Stimulated activated naive CD4-positive, alpha-beta T cell treated with Interleukin-2 at 50 U/mL for 16 hours (primary cell): Measurements from ENCODE around the gene YJEFN3.

Experiments
- DNase-seq: peaks from one replicate; lab custom pipeline; 2025; lab: John Stamatoyannopoulos, UW

The YJEFN3 gene

DNA sequence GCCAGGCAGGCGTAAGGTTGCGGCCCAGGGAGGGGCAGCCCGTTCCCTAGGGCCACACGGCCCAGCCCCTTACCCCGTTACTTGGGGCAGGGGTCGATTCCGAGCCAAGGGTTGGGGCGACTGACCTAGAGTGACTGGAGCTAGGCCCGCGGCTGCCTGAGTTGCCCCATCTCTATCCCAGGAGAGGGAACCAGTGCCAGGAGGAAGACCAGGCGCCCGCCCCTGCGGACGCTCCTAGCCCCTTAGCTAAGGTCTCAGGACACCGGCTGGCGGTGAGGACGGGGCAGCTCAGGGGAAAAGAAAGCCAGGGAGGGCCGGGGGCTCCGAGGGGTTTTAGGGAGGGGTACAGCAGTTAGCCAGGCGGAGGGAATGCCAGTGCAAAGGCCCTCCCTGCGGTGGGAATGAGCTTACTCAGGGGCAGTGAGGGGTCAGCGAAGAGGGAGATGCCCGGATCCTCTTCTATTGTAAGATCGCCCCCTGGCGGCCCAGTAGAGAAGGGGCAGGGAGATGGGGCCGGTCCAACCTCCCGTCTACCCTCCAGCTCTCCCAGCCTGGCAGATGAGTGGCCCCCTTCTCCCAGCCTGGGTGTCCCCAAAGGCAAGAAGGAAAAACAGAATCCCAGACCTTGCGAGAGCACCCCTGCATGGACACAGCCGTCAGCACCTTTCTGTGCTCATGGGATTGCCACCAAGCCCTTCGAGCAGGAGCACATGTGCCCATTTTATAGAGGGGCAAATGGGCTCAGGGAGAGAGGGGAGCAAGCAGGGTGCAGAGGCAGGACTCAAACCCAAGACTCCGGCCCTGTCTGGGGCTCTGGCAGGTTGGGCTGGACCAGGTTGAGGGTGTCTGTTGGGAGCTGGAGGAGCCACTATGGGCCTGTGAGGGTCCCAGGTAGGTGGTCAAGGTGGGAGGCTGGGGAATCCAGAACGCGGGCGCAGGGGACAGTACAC is 25.6 kb downstream of the YJEFN3 start:
- peak; percentile 48 for DNase-seq

DNA sequence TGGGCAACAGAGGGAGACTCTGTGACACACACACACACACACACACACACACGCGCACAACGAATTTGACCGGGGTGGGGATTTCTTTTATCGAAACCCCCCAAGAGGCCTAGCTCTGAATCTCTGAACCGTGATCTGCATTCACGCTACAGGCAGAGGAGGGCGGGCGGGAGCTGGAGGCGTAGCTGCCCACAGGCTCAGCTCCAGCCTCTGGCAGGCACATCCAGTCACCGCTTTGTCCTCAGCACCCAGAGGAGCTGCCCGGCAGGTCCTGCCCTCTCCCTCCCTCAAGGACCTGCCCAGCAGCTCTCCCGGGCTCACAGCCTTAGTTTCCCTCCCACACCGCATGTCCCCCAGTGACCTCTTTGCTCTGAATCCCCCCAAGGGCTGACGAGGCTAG is 29.3 kb downstream of the YJEFN3 start:
- no peak for DNase-seq

DNA sequence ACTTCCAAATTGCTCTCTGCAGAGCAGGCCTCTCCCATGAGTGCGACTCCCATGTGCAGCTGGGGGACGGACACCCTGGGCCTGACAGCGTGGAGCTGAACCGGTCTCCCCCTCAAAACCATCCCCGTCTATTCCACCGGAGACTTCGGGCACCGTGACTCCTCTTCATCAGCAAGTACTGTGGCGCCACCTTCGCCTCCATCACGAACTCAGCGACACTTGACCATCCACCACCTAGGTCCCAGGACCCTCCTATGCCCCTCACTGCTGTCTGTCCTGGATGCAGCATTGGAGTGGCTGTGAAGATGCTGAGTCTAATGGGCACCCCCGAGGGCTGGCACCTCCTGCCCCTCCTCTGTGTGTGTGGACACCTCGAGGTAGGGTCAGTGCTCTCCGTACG is 29.9 kb downstream of the YJEFN3 start:
- DNase-seq, result no peak

DNA sequence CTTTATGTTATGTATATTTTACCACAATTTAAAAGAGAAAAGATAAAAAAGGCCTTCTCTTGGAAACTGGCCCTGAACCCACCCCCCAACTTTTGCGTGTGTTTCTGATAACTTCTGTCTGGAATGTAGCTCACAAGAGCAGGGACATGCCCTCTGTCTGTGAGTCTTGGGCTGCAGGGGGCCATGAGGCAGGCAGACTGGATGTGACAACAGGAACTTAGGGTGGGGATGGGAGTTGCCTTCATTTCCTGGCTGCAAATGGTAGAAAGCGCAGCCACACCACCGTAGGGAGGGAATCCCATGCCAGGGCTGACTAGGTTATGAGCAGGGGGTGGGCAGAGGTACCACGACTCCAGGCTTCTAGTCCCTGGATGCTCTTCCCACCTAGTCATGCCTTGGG is 31.2 kb downstream of the YJEFN3 start:
- no peak for DNase-seq

DNA sequence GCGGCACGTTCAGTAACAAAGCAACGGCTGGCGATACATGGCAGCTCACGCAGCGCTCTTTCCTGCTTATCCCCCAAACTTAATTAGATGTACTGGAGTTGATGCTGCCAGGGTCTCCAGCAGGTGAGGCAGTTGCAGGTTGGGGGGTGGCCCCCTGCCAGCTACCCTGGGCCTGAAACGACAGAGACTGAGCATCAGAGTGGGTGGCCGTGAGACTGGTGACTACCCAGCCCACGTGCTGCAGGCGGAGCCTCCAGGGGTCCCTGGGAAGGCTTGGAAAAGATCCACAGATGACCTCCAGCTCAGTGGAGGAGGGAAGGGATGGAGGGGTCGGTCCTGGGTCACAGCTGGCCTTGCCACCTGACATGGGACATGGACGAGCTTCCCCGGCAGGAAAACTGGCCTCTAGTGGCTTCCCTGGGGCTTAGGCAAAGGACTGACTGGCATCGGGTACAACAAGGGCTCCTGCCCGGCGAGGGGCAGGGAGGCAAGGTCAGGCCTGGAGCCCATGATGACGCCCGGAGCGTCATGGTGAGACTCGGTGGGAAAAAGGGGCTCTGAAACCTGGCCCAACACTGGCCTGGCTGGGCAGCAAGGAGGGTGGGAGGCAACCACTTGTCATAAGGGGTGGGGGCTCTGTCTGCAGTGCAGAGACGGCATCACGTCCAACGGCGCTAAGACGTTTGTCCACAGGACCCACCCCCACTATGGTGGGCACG is 33.4 kb downstream of the YJEFN3 start:
- DNase-seq, result no peak

DNA sequence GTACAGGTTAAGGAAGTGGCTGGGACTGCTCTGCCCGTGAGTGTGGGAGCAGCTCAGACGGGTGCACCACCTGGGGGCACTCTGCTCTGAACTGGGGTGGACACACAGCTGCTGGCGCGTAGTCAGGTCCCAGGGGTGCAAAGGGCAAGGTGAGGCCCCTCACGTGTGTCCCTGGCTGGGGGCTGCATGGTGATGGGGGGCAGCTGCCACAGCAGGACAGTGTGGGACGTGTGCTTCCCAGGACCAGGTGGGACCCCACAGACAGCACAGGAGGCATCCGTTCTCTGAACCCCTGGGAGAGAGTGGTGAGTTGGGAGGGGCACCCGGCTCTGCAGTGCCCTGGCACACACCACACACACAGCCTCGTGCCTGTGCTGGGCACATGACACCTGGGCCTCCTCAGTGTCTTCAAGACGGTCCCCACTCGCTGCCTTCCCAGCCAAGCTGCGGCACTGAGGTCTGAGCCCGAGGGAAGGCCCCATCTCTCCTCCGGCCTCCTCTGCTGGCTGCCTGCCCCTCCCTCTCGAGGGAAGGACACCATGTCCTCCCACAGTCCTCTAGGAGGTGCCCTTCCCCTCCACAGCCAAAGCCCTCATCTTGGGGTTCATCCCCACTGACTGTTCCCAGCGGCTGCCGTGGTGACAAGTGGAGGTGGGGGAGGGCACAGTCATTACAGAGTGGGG is 34.1 kb downstream of the YJEFN3 start:
- DNase-seq, result no peak

DNA sequence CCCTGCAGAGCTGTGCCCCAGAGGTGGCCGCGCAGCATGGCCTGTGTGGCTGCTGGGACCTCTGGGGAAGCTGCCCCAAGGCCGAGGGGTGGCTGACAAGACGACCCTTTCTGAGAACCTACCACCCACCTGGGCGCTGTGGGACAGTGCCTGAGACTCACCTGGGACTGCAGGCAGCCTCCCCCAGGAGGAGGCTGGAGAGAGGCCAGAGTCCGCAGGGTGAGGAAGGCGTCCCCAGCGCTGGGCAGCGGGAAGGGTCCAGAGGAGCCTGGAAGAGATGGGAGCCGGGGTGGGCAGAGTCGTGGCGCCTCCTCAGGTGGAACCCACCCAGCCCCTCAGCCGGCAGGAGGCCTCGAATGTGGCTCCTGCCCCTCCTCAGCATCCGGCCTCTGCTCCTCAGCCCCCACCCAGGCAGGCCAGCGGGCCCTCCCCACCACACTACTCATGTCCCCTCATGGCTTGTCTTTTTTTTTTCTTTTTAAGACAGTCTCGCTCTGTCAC is 34.7 kb downstream of the YJEFN3 start:
- no peak for DNase-seq

DNA sequence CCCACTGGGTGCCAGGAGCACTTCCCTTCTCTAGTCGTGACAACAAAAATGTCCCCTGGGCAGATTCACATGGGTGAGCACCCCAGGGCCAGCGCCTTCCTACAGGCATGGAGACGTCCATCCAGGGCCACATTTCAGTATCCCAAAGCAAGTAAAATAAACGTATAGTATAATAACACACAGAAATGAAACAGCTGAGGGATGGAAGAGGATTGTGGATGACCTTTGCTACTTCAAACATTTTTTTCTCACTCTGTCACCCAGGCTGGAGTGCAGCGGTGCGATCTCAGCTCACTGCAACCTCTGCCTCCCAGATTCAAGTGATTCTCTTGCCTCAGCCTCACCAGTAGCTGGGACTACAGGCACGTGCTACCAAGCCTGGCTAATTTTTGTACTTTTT is 37.6 kb downstream of the YJEFN3 start:
- DNase-seq, result no peak

DNA sequence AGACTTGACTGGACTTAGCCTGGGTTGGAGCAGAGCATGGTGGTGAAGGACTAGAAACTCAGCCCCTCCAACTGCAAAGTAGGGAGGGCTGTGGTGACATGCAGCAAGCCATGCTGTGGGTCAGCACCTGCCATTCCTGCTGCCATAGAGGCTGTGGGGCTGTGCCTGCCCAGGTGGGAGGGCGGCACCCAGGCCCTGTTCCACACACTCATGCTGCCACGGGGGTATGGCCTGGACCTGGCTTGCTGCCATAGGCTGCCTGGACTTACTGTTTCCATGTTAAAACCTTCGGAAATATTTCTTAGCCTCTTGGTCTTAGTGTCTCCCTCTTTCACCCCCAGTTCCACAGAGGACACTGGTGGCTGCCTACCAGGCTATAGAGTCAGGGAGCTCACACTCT is 38.7 kb downstream of the YJEFN3 start:
- no peak for DNase-seq

DNA sequence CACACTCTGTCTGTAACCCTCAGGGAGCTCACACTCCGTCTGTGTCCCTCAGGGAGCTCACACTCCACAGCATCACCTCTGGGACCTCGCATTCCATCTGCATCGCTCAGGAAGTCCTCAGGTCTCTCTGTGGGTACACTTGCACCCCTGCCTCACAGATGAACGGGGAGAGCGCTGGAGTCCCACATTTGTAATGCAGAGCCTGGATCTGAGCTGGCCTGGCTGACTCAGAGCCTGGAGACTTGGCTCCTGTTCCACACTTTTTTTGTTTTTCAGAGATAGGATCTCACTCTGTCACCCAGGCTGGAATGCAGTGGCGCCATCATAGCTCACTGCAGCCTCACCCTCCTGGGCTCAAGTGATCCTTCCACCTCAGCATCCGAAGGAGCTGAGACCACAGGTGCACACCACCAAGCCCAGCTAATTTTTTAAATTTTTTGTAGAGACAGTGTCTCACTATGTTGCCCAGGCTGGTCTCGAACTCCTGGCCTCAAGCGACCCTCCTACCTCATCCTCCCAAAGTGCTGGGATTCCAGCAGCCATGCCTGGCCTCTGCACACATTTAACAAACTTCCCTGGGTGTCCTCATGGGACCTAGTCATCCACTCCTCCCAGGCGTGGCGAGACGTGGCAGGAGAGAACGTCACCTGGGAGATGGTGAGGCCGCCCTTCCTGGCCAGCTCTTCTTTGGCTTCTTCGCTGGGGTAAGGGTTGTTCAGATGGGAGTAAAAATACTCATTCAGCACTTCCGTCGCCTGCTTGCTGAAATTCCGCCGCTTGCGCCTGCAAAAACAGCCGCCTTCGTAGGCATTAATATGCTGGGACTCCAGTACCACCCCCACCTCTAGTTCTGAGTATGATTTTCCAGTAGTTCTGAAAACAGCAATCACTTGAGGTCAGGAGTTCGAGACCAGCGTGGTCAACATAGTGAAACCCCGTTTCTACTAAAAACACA is 40.4 kb downstream of the YJEFN3 start:
- DNase-seq, result no peak

DNA sequence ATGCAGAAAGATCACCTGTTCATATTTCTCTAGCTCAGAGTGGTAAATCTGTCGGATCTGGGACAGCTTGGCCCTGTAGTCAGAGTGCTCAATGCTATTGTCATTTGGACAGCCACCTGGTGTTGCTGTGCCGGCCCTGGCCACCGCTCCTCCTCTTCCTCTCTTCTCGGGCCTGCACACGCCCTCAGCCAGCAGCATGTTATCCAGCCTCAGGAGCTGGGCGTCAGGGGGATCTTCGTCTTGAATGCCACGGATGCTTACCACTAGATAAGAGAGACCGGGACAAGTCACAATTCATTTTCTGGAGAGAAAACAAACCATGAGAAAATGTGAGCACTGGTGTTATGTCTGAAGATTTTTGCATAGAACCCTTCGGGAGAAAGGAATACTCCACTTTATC is 41.9 kb downstream of the YJEFN3 start:
- DNase-seq, result no peak

DNA sequence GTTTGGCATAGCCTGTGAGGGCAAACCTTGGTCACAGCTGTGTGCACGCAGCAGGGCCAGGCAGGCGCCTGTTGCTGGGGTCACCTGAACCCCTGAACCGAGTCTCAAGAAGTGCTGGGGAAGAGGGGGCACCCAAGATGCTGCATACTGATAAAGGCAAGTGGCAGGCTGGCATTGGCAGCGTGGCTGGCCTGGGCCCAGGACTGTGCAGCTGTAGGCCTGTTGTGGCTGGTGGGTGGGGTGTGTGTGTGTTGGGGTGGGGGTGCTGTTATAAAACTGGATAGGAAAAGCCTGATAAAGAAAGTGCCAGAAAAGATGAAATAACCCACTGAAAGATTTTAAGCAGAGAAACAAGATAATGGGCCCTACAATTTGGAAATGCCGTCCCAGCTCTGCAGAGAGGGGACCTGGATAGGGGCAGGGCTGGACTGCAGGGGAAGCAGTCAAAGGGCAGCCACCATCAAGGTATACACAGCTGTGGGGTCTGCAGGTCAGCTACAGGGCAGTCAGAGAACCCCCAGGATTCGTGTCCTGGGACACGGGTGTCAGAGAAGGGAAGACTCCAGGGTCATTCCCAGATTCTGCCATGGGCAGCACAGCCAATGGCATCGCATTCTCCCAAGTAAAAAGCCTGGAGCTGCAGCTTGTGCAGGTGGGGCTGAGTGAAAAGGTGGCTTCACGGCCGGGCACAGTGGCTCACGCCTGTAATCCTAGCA is 42.5 kb downstream of the YJEFN3 start:
- no peak for DNase-seq

DNA sequence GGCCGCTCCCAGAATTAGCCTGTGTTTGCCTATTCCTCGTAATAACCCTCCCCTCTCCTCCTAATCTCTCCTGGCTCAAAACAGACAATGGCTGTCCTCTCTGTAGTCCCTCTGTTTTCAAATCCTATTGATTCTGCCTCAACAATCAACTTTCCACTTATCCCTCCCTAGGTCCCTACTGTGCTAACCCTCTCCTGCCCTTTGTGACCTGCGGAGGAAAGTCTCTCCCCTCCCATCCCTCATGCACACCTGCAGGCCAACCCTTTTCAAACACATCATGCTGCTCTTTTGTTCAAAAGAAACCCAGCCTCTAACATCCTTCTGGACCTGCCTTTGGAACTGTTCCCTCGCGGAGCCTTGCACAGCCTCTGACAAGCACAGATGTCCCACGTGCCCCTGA is 46.7 kb downstream of the YJEFN3 start:
- no peak for DNase-seq

DNA sequence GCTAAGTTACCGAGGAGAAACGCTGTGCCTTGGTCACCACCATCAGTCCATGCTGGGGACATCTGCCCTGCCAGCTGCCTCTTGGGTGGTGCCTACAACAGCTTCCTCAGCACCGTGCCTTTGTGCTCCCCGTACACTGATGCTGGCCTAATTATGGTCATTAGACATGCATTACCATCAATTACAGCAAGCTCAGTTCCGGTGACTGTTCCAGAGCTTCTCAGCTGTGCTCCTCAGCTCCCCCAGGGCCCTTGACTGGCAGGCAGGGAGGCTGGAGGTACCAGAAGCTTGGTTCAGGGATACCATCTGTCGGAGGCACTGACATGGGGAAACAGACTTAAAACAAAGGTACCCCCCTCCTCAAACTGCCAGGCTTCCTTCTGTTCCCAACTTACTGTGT is 49.5 kb downstream of the YJEFN3 start:
- no peak for DNase-seq

DNA sequence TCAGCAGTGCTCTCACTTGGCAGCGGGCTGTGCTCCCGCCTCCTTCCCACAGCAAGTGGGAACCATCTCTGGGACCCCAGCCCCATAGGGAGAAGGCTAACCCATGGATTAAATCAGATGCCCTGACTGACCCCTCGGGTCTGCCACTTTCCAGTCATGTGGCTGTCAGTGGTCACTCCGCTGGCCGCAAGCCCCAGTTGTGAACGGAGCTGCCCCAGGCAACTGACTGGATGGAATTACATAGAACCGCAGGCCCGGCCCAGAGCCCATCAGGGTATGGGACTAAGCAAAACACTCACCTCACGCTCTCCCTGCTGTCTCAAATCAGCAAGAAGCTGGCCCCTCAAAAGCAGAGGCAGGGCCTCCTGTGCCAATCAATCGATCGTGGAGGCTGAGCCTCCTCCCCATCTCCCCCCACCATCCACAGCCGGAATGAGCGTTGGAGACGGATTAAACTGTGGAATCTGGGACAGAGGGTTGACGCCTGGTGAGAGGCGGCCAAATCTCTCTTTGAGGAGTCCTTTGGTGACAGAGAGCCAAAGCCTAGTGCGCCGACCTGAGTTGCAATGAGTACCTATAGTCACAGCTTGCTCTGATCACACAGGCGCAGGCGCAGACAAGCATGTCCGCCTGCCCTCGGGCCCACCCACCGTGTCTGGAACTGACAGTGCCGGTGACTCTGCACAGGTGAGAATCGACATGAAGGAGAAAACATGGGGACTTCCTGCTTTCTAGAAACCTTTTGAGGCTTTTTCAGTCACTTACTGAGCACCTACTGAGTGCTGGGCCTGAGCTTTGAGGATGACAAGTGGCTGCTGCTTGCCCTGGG is 51.0 kb downstream of the YJEFN3 start:
- DNase-seq, result no peak

DNA sequence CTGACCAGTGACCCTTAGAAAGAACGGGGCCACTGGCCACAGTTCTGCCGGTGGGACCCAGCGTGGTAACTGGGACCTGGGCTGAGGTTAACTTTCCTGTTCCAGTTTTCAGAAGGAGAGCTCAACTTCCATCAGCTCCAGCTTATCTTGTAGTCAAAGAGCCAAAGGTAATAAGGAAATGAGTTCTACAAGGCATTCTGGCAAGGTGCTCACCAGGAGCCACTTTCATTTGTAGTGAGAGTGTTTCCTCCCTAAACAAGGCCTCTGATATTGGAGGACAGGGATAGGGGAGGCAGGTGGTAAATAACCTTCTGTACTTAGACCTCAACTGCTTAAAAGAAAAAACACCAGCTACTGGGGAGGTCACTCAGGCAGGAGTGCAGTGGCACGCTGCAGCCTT is 51.7 kb downstream of the YJEFN3 start:
- no peak for DNase-seq

DNA sequence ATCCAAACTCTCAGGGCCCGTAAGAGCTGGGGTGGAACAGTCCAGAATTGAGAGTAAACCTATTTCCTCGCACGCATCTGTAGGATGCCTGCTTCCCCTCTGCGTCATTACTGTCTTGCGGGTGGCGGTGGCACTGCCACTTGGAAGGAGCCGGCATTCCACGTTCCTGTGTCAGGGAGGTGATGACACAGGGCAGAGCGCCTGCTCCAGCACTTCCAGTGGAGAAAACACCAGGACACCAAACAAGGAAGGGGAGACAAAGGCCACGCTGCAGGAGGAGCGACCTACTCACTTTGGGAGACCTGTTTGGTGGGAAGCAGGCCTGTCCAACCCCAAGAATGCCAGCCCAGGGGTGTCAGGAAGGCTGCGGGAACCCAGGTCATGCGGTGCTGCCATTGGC is 52.7 kb downstream of the YJEFN3 start:
- no peak for DNase-seq

DNA sequence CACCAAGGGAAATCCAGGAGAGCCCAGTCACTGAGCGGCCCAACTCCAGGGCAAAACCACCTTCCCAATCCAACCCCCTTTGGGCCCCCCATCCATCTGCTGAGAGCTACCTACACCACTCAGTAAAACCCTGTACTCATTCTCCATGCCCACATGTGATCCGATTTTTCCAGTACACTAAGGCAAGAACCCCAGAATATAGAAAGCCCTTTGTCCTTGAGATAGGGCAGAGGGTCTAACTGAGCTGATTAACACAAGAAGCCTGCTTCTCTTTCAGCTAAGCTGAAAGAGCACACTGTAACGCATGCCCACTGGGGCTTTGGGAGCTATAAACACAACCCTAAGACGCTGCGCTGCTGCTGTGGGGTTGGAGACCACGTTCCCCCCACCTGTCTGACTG is 53.8 kb downstream of the YJEFN3 start:
- no peak for DNase-seq

DNA sequence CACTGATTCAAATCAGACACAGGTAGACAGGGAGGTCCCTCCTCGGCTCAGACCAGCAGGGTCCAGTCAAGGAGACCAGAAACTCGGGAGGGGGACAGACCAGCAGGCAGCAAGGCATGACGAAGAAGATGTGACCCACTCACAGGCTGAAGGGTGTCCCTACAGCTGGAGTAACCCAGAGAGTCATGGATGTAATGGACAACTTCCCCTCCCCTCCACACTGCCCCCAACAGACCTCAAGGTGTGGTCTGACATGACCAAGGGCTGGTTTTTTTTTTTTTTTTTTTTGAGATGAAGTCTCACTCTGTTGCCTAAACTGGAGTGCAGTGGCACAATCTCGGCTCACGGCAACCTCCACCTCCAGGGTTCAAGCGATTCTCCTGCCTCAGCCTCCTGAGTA is 55.6 kb downstream of the YJEFN3 start:
- DNase-seq, result no peak
